Naive thymus-derived CD8-positive, alpha-beta T cell (primary cell): Measurements from ENCODE around the gene SLC25A20. TPM values are rescaled to one million over a fixed set of nuclear protein-coding genes. Genes with fewer than 3 reads are reported as not detected.

ENCODE experiments used
- ATAC-seq, 2 donors: fragments of 150-1000 bp; cut with Tn5 transposase in 1 of 2; sonication (Bioruptor Pico), chemical (Tn5 transposase) in 1 of 2; 1 replicate in 1 of 2; 2 replicates in 1 of 2; pipeline ENCODE4 v1.10.0; 2021; ENCODE audit warnings: mild to moderate bottlenecking in 2 of 2, moderate library complexity in 2 of 2
- POLR2A ChIA-PET: fragments of 350-600 bp; sonication (Branson Sonifier 250); formaldehyde crosslinking; loops from one replicate; lab custom pipeline; 2021; ENCODE audit warnings: antibody characterized with exemption; lab: Charles Lee
- DNase-seq, 10 donors: peaks; one replicate each; pipeline versions ENCODE4 v3.0.0 to v3.0.0-alpha.2; 2020 to 2022
- H3K27ac Mint-ChIP-seq, 10 donors: one replicate each; pipeline ENCODE4 v1.8.0; 2020 to 2022; ENCODE audit warnings: mild to moderate bottlenecking in 10 of 10, mixed read lengths in 10 of 10, moderate library complexity in 4 of 10, inconsistent platforms in 1 of 10
- H3K27me3 Mint-ChIP-seq, 5 donors: one replicate each; pipeline ENCODE4 v1.8.0; 2021 to 2022; ENCODE audit warnings: mixed read lengths in 5 of 5
- H3K36me3 Mint-ChIP-seq, 3 donors: one replicate each; pipeline ENCODE4 v1.8.0; 2020 to 2022; ENCODE audit warnings: mixed read lengths in 3 of 3, mild to moderate bottlenecking in 2 of 3, inconsistent platforms in 1 of 3
- H3K4me1 Mint-ChIP-seq, 4 donors: one replicate each; pipeline ENCODE4 v1.8.0; 2021 to 2022; ENCODE audit warnings: mixed read lengths in 4 of 4
- H3K4me3 Mint-ChIP-seq, 10 donors: one replicate each; pipeline ENCODE4 v1.8.0; 2020 to 2022; ENCODE audit warnings: mild to moderate bottlenecking in 10 of 10, mixed read lengths in 10 of 10, moderate library complexity in 6 of 10, inconsistent platforms in 1 of 10
- H3K9me3 Mint-ChIP-seq, 9 donors: one replicate each; pipeline ENCODE4 v1.8.0; 2020 to 2022; ENCODE audit warnings: mixed read lengths in 9 of 9, mild to moderate bottlenecking in 3 of 9, inconsistent platforms in 1 of 9, moderate library complexity in 1 of 9
- polyA plus RNA-seq, 3 donors: library from polyadenylated mRNA; unstranded; fragments of 300-500 nt; fragmentation: Illumina TruSeq; gene quantifications; one replicate each; pipeline ENCODE4 v1.2.3, GENCODE V29; 2021
- total RNA-seq, 8 experiments: library from RNA in 2 of 8; stranded (reverse) in 2 of 8; gene quantifications; one replicate each; pipeline ENCODE4 v1.2.3 and lab custom pipeline; 2021 to 2026

Gene SLC25A20
- total and polyA plus RNA-seq, 5 experiments from 2014 or later = 10.5 to 44.6 (median 13.7) TPM

DNA sequence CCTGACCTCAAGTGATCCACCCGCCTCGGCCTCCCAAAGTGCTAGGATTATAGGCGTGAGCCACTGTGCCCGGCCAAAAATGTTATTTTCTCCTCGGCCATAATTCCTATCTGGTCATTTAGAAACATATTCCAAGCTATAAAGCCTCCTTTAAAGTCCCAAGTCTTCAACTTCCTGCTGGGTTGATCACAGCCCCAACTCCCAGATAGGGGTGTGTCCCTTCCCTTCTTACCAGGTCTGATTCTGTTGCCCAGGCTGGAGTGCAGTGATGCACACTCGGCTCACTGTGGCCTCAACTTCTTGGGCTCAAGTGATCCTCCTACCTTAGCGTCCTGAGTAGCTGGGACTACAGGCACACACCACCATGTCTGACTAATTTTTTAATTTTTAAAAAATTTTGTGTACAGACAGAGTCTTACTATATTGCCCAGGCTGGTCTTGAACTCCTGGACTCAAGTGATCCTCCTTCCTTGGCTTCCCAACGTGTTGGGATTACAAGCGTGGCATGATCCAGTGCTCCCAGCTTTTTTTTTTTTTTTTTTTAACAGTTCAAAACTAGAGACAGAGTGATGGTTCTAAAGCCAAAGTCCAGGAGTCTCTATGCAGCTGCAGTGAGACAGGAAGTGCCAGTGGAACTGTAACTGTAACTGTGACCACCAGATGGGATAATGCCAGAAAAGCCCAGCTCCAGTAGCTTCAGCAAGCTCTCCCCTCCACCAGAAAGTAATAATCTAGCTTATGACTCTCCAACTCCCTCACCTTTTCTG is 42.8 kb downstream of the SLC25A20 start:
- POLR2A ChIA-PET = interaction anchor here (1.4 kb wide), 1 partner anchor 8 kb away, joined by 3 read pairs; the partner anchor contains the start of gene PRKAR2A
- no peaks in the 10 kb centered on the region for H3K4me1 Mint-ChIP-seq
- ATAC-seq = no peak
- H3K36me3 Mint-ChIP-seq = peaks cover 0 to 40% (median 6%) of the 10 kb centered on the region in 3 donors
- H3K4me3 Mint-ChIP-seq = no peak overlapping the region
- no peak for DNase-seq
- H3K27ac Mint-ChIP-seq = peak overlapping the region in 3 of 10 donors; percentile 25 to 87 (median 82)
- no peaks in the 10 kb centered on the region for H3K27me3 Mint-ChIP-seq
- no peaks in the 10 kb centered on the region for H3K9me3 Mint-ChIP-seq

DNA sequence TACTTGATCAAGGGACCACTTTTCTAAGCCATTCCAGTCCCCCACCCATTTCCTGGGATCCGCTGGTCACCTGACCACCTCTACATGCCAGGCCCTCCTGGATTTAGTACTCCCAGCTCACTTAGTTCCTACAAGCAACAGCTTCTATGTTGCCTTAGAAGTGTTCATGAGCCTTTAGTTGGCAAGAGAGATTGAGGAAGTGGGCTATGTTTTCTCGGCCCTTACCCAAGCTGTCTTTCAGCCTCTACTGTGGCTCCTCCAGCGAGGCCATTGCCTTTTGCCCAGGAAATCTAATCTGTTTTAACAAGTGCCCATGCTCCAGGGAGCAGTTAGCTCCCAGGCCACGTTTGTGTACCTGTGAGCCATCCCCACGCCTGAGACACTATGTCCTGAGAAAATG is 46.5 kb downstream of the SLC25A20 start:
- no peak for ATAC-seq
- Mint-ChIP-seq H3K27ac (peak overlapping the region in 1 of 10 donors; percentile 13), H3K36me3 (peaks cover 0 to 12% (median 3%) of the 10 kb centered on the region in 3 donors), H3K4me1 (peaks cover 6 to 12% (median 11%) of the 10 kb centered on the region in 4 donors), H3K4me3 (no peak overlapping the region), H3K9me3 (no peaks in the 10 kb centered on the region), H3K27me3 (no peaks in the 10 kb centered on the region)
- POLR2A ChIA-PET = interaction anchor here (1.1 kb wide), 1 partner anchor 40 kb away, joined by 3 read pairs; no protein-coding TSS in a partner anchor
- no peak for DNase-seq

DNA sequence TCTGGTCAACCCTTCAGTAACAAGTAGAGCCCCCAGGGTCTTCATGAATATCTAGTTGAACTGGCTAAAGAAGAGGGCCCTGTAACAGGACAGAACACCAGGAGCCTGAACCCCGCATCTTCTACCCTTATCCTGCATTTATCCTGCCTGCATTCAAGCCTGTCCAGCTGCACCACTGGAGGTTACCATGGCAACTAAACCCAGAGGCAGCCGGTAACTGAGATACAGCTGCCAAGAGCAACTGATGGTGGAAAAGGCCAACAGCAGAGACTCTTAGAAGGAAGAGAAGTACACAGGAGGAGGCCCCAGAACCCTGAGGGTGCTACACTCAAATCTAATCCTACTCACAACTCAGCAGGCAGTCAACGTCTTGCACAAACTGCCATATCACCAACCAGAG is 47.3 kb downstream of the SLC25A20 start:
- POLR2A ChIA-PET = no interaction called here
- Mint-ChIP-seq H3K4me3 (no peak overlapping the region), H3K36me3 (peaks cover 0 to 4% (median 3%) of the 10 kb centered on the region in 3 donors), H3K9me3 (no peaks in the 10 kb centered on the region), H3K27ac (peak overlapping the region in 2 of 10 donors; percentile 14 to 80), H3K4me1 (peaks cover 6 to 18% (median 14%) of the 10 kb centered on the region in 4 donors), H3K27me3 (no peaks in the 10 kb centered on the region)
- no peak for ATAC-seq
- no peak for DNase-seq

DNA sequence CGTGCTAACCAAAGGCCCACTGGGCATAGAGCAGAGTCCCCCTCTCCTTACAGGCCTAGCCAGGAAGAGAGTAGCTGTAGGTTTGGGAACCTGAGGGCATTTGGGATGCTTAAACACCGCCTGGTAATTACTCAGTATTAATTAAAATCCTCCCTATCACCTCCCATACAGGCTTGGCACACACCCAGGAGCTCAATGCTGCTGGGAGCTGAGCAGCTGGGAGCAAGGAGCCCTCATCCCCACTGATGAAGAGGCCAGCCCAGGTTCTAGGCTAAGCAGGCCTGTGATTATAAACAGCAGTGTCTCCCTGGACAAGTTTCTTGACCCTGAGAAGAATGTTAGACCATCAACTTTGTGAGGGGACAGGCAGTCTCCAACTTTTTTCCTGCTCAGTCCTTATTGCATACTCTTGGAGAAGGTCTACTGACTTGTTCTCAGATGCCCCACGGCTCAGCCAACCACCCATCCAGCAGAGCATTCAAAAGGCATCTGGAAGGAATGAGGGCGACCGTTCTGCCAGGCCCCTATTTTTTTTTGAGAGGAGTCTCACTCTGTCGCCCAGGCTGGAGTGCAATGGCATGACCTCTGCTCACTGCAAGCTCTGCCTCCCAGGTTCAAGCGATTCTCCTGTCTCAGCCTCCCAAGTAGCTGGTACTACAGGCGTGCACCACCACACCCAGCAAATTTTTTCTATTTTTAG is 49.7 kb downstream of the SLC25A20 start:
- no peaks in the 10 kb centered on the region for H3K9me3 Mint-ChIP-seq

DNA sequence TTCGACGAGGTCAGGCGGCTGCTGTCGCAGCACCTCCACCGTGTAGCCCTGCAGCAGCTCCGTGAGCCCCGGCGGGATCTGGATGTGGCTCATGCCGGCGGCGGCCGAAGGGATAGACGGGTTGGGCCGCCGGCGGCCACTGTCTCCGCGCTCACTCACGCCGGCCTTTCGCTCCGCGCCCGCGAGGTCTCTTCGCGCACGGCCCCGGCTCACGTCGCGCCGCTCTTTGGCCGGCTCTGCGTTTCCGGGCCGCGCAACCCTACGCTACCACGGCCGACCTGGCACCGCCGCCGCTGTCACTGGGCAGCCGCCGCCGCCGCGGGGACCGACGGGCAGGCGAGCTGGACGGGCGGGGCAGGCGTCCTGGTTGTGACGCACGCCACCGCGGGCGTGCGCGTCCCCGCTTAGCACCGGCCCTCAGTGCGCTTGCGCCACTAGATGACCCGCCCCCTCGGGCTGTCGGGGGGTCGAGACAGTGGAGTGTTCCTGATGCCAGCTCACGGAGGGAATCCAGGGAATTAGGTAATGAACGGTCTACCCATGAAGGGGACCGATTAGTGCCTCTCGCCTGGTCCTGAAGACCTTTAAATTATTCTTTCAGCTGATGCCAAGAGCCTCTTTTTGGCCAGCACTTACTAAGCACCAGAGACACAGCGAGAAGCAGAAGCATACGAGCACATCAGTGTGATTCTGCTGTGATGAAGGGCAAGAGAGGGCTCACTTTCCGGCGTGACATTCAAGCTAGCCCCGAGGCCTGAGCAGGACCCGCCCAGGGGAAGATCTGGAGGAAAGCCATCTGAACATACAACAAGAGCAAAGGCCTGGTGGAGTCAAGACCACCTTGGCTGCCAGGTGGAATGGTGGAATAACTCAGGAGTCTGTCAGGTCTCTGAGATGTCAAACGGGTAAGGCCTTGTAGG is 50.9 kb downstream of the SLC25A20 start, which contains the start of gene PRKAR2A:
PRKAR2A (minus strand) TSS at position 371 of the 920 bp plus-strand sequence; CDS start at position 93, 278 bp downstream.
- peak within 1 kb of the TSS; percentile 93 to 99 (median 97) for H3K27ac Mint-ChIP-seq
- no peaks in the 10 kb centered on the region for H3K9me3 Mint-ChIP-seq
- H3K4me3 Mint-ChIP-seq = peak within 1 kb of the TSS; percentile 81 to 94 (median 91)
- H3K27me3 Mint-ChIP-seq = no peaks in the 10 kb centered on the region
- peaks cover 0 to 3% (median 0%) of the 10 kb centered on the region in 3 donors for H3K36me3 Mint-ChIP-seq
- ATAC-seq (peak; percentile 73 to 83), DNase-seq (peak; percentile 65 to 88 (median 78))
- peaks cover 10 to 34% (median 25%) of the 10 kb centered on the region in 4 donors for H3K4me1 Mint-ChIP-seq
- POLR2A ChIA-PET = interaction anchor here (0.7 to 3.7 kb wide), 13 partner anchors 9 to 492 kb away, joined by 3 to 15 read pairs (median 4); partner anchors contain the start of genes ARIH2, IP6K2, QRICH1 and SLC25A20

More for the DNA sequence above, 49.7 kb downstream of the SLC25A20 start:
- POLR2A ChIA-PET = interaction anchor here (2.3 kb wide), 1 partner anchor 70 kb away, joined by 12 read pairs; the partner anchor contains the start of gene ARIH2
- Mint-ChIP-seq H3K4me3 (peak overlapping the region in 6 of 10 donors; percentile 20 to 94 (median 43)), H3K36me3 (peaks cover 0 to 3% (median 0%) of the 10 kb centered on the region in 3 donors), H3K27ac (peak overlapping the region; percentile 53 to 99 (median 96)), H3K27me3 (no peaks in the 10 kb centered on the region), H3K4me1 (peaks cover 10 to 34% (median 25%) of the 10 kb centered on the region in 4 donors)
- ATAC-seq = no peak
- DNase-seq = no peak

DNA sequence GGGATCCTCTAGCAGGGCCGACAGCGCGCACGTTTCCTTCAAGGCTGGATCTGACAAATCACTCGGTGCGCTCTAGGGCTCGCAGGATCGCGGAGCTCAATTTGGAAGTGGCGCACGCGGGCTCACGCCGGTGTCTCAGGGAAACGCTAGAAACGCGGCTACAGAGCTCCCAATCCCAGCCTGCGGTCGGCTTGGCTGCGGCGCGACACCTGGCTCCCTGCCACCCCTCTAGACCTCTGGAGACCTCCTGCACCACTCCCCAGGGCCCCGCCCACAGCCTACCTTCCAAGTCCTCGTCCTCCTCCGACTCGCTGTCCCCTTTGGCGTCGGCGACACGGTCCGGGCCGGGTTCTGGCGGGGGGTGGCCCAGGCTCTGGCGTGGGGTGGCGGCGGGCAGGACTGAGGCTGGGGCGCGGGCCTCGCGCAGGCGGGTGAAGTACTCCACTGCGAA is 51.6 kb downstream of the SLC25A20 start:
- Mint-ChIP-seq H3K27ac (peak overlapping the region; percentile 69 to 94 (median 89)), H3K9me3 (no peaks in the 10 kb centered on the region), H3K4me3 (peak overlapping the region; percentile 81 to 94 (median 89)), H3K36me3 (peaks cover 0 to 3% (median 0%) of the 10 kb centered on the region in 3 donors), H3K27me3 (no peaks in the 10 kb centered on the region), H3K4me1 (peaks cover 12 to 37% (median 29%) of the 10 kb centered on the region in 4 donors)
- POLR2A ChIA-PET = interaction anchor here (0.6 to 3.7 kb wide), 12 partner anchors 9 to 493 kb away, joined by 3 to 15 read pairs (median 4); partner anchors contain the start of genes ARIH2, QRICH1, SLC25A20 and USP4
- ATAC-seq = peak; percentile 59 to 61
- peak; percentile 21 to 78 (median 52) for DNase-seq

DNA sequence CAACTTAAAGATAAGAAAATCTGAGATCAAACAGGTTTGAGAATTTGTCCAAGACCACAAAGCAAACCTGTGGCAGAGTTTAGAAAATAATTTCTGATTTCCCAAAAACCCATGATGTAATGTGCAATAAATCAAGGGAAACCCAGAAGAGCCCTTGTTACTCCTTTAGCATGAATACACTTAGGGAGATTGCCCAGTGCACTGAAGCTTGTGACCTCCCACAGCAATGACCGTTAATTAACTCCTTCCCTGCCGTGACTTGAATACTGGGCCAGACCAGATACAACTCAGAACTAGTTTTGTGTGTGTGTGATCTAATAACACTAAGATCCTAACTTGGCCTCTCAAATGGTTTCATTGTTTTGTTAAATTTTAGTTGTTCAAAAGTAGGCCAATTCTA is 53.5 kb downstream of the SLC25A20 start:
- Mint-ChIP-seq H3K27me3 (no peaks in the 10 kb centered on the region), H3K27ac (peak overlapping the region; percentile 0 to 69 (median 54)), H3K36me3 (peaks cover 0 to 3% (median 0%) of the 10 kb centered on the region in 3 donors), H3K4me3 (peak overlapping the region; percentile 52 to 94 (median 84)), H3K9me3 (no peaks in the 10 kb centered on the region), H3K4me1 (peaks cover 12 to 44% (median 33%) of the 10 kb centered on the region in 4 donors)
- DNase-seq (no peak), ATAC-seq (no peak)
- POLR2A ChIA-PET = interaction anchor here (3.7 kb wide), 1 partner anchor 32 kb away, joined by 15 read pairs; no protein-coding TSS in a partner anchor

DNA sequence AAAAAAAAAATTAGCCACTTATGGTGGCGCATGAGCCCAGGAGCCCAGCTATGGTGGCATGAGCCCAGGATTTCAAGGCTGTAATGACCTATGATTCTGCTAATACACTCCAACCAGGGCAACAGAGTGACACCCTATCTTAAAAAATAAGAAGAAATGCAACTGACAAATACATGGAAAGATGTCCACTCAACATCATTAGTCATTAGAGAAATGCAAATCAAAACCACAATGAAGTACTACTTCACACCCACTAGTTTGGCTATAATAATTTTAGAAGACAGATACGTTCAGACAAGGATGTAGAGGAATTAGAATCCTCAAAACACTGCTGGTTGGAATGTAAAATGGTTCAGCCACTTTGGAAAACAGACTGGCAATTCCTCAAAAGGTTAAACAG is 61.5 kb downstream of the SLC25A20 start:
- POLR2A ChIA-PET = no interaction called here

DNA sequence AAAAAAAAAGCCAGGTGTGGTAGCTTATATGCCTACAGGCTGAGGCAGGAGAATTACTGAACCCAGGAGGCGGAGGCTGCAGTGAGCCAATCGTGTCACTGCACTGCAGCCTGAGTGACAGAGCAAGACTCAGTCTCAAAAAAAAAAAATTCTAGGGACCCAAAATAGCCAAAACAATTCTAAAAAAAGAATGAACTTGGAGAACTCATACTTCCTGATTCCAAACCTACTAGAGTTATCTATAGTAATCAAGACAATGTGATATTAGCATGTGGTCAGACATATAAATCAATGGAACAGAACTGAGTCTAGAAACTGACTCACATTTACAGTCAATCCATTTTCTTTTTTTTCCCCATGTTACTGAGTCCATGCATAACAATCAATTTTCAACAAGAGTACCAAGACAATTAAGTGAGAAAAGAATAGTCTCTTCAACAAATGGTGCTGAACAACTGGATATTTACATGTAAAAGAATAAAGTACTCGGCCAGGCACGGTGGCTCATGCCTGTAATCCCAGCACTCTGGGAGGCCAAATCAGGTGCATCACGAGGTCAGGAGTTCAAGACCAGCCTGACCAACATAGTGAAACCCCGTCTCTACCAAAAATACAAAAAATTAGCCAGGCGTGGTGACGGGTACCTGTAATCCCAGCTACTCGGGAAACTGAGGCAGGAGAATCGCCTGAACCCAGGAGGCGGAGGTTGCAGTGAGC is 62.9 kb downstream of the SLC25A20 start:
- no peak overlapping the region for H3K27ac Mint-ChIP-seq
- no peaks in the 10 kb centered on the region for H3K27me3 Mint-ChIP-seq
- H3K4me3 Mint-ChIP-seq = no peak overlapping the region
- H3K36me3 Mint-ChIP-seq = peaks cover 0 to 35% (median 24%) of the 10 kb centered on the region in 3 donors
- H3K9me3 Mint-ChIP-seq = no peaks in the 10 kb centered on the region
- ATAC-seq (no peak), DNase-seq (no peak)
- POLR2A ChIA-PET = no interaction called here
- peaks cover 6 to 24% (median 19%) of the 10 kb centered on the region in 4 donors for H3K4me1 Mint-ChIP-seq

More for the DNA sequence above, 61.5 kb downstream of the SLC25A20 start:
- H3K4me1 Mint-ChIP-seq = peaks cover 6 to 26% (median 24%) of the 10 kb centered on the region in 4 donors
- ATAC-seq (no peak), DNase-seq (no peak)
- H3K27ac Mint-ChIP-seq = no peak overlapping the region
- peaks cover 0 to 35% (median 24%) of the 10 kb centered on the region in 3 donors for H3K36me3 Mint-ChIP-seq
- H3K9me3 Mint-ChIP-seq = no peaks in the 10 kb centered on the region
- H3K27me3 Mint-ChIP-seq = no peaks in the 10 kb centered on the region
- H3K4me3 Mint-ChIP-seq = no peak overlapping the region

DNA sequence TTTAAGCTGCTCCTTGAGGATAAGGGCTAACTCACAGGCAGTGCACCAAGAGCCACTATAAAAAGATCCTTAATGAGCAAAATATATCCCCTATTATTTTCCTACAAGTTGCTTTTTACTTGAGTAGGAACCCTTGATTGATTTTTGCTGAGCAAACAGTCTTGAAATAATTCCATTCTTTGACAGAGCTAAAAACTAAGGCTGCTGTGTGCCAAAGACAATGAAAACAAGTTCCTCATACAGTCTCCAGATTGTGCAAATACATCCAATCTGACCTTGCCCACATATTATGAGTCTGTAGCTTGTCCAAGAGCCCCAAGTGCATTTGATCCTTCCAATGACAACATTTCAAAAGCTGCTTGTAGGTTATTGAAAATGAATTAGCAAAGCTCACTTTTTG is 66.0 kb downstream of the SLC25A20 start:
- H3K27me3 Mint-ChIP-seq = no peaks in the 10 kb centered on the region
- no peak for DNase-seq
- POLR2A ChIA-PET = interaction anchor here (0.6 kb wide), 1 partner anchor 672 kb away, joined by 3 read pairs; no protein-coding TSS in a partner anchor
- ATAC-seq = no peak
- H3K27ac Mint-ChIP-seq = no peak overlapping the region
- H3K4me3 Mint-ChIP-seq = no peak overlapping the region
- peaks cover 0 to 17% (median 12%) of the 10 kb centered on the region in 4 donors for H3K4me1 Mint-ChIP-seq
- H3K9me3 Mint-ChIP-seq = no peaks in the 10 kb centered on the region
- peaks cover 0 to 21% (median 15%) of the 10 kb centered on the region in 3 donors for H3K36me3 Mint-ChIP-seq

DNA sequence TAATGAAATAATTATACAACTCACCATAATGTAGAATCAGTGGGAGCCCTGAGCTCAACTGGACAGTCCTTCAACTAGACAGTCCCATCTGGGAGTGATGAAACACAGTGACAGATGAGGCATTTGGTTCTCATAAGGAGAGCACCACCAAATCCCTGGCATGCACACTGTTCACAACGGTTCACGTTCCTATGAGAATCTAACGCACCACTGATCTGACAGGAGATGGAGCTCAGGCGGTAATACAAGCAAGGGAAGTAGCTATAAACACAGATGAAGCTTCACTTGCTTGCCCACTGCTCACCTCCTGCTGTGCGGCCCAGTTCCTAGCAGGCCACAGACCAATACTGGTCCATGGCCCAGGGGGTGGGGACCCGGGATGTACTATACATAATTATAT is 68.0 kb downstream of the SLC25A20 start:
- Mint-ChIP-seq H3K36me3 (peaks cover 0 to 14% (median 6%) of the 10 kb centered on the region in 3 donors), H3K27me3 (no peaks in the 10 kb centered on the region), H3K9me3 (no peaks in the 10 kb centered on the region), H3K27ac (no peak overlapping the region), H3K4me3 (no peak overlapping the region), H3K4me1 (peaks cover 0 to 21% (median 15%) of the 10 kb centered on the region in 4 donors)
- DNase-seq (no peak), ATAC-seq (no peak)
- POLR2A ChIA-PET = no interaction called here
